HG03135 (cell line): Measurements from ENCODE around the gene CTU1.
"Not testable (repeated sequence)": the region's sequence is repeated elsewhere in the genome, so short reads cannot be mapped to it uniquely, and the experiment has no call there.

ENCODE experiments used
- ATAC-seq: cut with Tn5 transposase; IDR thresholded peaks from one replicate; pipeline ENCODE4 v1.9.1; 2021; ENCODE audit warnings: mild to moderate bottlenecking, moderate library complexity; ENCODE audit not compliant: unreplicated experiment

Gene CTU1

DNA sequence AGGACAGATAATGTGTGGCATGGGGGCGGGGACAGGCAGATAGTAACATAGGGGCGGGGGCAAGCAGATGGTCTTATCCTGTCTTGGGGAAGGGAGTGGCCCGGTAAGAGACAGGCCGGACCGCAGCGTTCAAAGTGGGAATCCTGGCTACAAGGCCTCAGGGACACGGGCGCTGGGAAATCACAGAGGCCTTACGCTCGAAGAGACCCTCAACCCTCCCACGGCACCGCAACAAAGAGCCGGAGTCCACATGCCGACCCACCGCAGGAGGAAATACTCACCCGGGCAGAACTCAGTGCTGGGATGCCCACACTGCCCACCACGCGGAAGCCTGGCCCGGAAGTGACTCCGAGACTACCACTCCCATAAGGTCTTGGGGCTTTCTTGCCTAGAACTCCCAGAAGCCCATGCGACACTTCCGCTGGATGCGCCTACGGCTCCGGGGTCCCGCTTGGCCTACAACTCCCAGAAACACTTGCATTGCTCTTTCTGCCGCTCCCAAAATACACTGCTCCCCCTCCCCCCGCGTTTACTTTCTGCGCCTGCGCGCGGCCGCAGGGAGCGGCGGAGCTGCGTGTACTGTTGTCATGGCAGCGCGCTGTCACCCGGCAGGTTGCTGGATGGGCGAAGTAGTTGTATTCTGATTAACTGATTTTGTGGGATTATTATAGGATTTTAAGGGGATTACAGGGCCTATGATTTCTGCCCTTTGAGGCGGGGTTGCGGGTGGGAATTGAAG lies at the start of gene CTU1:
TSS of gene CTU1 (minus strand) at position 344 of the 739 bp plus-strand sequence. CDS start 3,840 bp downstream, outside the sequence.
- peak; percentile 94 for ATAC-seq

DNA sequence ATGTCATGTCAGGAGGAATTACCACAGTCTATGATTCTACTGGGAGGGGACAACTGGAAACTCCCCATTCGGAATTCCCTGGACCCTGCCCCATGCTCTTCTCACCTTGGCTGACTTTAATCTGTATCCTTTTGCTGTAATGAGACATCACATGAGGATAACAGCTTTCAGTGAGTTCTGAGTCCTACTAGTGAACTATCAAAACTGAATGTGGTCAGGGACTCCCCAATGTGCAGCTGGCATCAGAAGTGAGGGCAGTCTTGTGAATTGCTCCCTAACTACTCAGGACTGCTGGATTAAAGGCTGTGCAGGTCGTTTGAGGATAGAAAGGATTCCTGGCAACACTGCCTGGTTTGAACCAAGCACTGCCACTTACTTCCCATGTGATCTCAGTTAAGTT lies 49.1 kb upstream of the CTU1 start:
- ATAC-seq: no peak

DNA sequence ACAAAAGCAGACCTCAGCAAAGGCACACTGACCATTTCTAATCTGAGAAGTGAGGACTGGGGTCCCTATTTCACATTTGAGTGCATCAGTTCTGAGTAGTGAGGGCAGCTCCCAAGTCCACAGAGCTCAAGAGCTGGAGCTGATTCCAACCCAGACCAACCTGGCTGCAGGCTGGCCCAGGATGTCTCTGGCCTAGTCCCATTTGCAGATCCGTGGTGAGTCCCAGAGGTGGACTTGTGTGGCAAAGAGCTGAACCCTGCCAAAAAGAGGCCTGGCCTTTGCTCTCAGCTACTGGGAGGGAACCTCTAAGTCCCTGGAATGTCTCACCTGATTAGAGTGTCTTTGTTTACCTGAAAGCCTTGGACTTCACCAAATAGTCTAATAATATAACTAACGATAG lies 48.5 kb upstream of the CTU1 start:
- ATAC-seq: no peak

DNA sequence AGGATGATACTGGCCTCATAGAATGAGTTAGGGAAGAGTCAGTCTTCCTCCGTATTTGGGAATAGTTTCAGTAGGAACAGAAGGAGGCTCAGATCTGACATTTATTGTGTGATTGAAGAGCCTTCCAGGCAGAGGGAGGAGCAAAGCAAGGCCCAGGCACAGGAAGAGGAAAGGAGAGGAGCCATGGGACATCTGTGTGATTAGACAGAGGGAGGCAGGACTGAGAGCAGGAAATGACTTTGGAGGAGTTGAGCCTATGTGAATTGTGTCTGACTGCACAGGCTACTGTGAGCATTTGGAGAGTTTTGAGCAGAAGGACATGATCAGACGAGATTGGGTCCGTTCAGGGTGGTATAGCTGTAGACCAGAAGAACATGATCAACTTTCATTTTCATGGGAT lies 42.4 kb upstream of the CTU1 start:
- no peak for ATAC-seq

DNA sequence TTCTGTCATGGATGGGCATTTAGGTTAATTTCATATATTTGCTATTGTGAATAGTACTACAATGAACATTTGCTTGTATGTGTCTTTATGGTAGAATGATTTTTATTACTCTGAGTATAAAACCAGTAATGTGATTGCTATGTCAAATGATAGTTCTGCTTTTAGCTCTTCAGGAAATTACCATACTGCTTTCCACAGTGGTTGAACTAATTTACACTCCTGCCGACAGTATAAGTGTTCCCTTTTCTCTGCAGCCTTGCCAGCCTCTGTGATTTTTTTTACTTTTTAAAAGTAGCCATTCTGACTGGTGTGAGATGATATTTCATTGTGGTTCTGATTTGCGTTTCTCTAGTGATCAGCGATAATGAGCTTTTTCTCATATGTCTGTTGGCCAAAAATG lies 40.4 kb upstream of the CTU1 start:
- no peak for ATAC-seq

DNA sequence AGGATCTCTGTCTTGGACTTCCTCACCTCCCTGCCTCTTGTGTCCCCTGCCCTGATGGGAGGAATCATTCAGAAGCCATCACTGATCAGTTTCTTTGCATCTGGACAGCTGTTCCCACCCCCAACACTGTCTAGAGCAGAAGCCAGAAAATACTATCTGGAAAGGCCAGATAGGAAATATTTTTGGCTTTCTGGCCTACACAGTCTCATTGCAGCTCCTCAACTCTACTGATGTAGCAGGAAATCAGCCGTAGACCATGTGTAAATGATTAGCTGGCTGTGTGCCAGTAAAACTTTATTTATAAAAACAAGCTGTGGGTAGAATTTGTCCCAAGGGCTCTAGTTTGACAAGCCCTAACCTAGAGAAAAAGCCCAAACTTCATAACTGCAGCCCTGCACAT lies 39.5 kb upstream of the CTU1 start:
- no peak for ATAC-seq

DNA sequence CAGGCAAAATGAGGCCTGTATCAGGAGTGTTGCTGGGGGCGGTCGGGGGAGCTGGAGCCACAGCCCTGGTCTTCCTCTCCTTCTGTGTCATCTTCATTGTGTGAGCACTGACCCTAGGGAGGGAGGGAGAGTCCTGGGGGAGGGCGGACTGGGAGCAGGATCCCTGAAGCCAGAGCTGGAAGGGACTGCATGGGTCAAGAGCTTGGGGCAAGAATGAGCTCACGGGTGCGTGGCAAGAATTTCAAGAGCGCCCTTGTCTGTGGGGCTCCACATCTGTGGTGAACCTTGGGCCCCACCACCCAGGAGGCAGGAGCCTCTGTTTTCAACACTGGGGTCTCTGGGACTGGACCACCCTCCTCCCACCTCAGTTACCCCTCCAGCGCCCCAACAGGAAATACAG lies 38.5 kb upstream of the CTU1 start:
- no peak for ATAC-seq

DNA sequence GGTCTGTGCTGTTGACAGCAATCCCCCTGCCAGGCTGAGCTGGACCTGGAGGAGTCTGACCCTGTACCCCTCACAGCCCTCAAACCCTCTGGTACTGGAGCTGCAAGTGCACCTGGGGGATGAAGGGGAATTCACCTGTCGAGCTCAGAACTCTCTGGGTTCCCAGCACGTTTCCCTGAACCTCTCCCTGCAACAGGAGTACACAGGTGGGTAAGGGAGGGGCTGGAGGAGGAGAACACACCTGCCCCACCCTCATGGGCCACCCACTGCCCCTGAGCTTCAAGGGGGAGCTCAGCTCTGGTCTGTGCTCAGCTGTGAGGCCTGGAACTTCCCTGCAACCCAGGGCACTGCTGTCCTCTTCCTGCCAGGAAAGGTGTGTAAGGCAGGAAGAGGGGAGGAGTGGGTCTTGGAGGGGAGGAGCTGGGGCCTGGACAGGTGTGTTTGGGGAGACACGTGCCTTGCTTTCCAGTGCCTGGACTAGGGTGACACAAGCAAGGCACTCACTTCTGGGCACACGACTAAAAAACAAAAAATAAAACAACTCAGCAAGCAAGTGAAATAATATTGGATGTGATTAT lies 37.8 kb upstream of the CTU1 start:
- ATAC-seq: no peak

DNA sequence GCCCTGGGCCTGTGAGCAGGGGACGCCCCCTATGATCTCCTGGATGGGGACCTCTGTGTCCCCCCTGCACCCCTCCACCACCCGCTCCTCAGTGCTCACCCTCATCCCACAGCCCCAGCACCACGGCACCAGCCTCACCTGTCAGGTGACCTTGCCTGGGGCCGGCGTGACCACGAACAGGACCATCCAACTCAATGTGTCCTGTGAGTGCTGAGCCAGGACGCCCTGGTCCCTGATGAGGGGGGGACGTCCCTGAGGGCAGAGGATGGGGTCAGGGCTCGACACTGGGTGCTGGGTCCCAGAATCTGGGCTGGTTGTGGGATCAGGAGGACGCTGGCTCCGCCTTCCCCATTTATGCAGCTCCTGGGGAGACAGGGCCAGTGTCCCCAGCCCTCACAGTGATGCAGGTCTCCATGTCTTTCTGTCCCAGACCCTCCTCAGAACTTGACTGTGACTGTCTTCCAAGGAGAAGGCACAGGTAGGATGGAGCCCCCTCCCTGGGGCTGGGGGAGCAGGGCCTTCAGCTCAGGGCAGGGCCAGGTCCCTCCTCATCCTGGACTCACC lies 36.4 kb upstream of the CTU1 start:
- ATAC-seq: no peak

DNA sequence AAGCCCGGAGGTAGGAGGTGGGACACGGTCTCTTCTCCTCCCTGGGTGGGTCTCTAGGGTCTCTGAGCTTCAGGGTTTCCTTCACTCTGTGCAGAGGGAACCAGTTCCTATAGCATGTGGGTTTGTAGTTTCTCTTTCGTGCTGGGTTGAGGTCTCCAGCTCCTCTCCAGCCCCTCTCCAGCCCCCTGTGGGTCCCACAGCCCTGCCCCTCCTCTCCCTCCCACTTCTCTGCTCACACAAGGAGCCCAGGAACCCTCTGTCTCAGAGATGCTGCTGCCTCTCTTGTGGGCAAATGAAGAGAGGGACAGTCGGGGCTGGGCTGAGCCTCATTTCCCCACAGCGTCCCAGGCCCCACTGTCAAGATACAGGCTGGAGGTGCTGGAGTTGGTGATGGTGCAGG lies 35.3 kb upstream of the CTU1 start:
- ATAC-seq: no peak

DNA sequence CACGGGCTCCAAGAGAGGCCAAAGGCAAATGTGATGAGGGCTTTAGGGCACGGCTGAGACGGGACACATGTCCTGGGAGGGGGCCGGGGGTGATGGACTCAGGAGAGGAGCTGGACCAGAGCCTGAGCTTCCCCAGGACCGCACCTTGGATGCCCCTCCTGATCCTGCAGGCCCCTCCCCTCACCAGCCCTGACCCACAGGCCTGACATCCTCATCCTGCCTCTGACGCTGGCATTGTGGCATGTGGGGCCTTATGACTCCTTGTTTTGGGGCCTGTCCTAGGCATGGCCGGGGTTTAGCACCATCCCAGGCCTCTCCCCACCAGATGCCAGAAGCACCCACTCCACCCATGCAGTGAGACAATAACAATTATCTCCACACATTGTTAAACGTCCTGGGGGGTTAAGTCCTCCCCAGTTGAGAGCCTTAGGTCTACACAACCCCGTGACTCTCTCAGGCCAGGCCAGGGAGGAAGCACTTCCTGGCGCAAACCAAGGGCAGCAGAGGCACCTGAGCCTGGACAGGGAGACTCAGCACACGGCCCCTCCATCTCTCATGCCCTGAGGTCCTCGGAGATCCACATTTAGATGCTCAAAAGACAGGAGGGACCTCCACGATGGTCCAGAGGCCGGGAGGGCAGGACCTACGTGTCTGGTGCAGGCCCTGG lies 34.7 kb upstream of the CTU1 start:
- ATAC-seq: not testable (repeated sequence)

DNA sequence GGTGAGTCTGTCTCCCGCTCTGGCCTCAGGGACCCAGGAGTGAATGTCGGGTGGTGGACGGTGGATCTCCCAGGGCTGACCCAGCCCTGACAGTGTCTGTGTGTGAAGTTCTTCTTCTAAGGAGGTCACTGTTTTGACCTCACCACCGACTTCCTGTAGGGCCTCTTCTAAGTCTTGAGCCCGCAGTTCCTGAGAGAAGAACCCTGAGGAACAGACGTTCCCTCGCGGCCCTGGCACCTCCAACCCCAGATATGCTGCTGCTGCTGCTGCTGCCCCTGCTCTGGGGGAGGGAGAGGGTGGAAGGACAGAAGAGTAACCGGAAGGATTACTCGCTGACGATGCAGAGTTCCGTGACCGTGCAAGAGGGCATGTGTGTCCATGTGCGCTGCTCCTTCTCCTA lies 33.9 kb upstream of the CTU1 start, which contains the start of gene SIGLEC7:
TSS of gene SIGLEC7 (plus strand) at position 183 of the 400 bp plus-strand sequence. CDS start at position 252, 69 bp downstream.
- ATAC-seq: no peak

DNA sequence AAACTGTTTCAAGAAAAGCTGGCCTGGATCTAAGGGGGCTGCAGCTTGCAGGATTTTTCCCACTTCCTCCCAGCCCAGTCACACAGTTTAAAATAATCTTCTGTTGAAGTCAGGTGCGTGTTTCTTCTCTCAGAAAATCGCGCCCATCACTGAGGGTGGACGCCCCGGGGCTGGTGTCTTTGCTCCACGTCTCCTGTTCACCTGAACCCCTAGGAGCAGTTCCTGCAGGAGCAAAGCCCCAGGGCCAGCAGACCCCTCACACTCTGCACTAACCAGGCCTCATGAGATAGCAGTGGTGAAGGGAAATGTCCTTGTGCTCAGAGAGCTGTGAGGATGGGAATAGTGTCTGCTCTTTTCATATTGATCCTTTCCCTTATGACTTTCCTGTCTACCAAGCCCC lies 33.0 kb upstream of the CTU1 start:
- no peak for ATAC-seq

DNA sequence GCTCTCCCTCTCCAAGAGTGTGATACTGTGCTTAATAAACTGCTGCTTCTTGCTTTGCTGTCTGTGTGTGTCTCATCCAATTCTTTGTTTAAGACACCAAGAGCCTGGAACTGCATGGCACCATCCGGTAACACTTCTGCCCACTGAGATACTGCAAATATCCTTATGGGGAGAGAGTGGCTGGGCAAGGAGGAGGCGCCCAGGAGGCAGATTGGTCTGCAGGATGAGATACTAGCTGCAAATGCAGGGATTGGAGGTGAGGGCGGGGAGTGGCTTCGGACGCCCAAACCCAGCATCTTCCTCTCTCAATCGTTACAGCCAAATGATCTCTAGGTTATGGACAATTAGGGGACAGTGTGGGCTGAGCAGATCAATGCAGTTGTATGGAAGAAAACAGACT lies 32.2 kb upstream of the CTU1 start:
- no peak for ATAC-seq

DNA sequence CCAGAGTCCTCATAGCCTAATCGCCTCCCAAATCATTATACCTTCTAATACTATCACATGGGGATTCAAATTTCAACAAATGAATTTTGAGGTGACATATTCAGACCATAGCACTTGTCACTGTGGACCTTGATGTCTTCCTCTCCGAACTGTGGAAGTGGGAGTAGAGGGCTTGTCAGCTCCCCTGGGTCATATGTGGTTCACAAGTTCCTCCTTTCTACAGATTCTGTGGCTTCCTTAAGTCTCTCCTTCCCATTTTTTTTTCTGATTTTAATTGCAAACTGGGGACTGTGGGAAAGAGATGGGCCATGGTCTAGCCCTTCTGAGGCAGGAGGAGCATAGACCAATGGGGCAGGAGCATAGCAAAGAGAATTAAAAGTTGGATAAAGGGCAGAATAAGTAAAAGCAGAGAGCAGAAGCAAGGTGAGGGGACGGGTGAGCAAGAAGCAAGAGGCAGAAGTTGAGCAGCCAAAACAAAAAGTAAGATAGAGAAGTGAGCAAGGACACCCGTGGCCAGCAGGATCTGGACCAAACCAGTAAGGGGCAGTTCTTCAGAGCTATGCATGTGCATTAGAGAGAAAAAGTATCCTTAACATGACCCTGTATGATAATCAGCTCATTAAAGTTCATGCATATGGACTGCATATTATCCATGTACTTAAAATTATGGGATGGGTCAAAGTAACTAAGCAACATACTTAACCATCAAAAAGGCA lies 31.2 kb upstream of the CTU1 start:
- ATAC-seq: no peak

DNA sequence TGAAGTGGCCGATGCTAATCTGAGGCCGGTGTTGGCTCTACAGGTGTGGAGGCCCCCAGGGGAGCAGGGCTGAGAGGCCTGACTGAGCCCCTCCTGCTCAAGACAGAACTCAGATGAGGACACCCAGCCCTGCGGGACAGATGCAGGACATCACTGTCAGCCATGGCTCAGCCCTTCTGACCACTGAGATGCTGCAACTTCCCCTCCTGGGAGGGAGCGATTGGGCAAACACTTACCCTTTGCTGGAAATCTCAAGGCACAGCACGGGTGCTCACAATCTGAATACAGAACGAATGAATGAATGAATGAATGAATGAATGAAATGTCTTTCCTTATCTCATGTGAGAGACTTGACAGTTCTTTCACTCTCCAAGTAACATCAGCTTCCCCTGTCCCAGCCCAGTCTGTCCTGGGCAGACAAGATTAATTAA lies 30.4 kb upstream of the CTU1 start:
- ATAC-seq: no peak

DNA sequence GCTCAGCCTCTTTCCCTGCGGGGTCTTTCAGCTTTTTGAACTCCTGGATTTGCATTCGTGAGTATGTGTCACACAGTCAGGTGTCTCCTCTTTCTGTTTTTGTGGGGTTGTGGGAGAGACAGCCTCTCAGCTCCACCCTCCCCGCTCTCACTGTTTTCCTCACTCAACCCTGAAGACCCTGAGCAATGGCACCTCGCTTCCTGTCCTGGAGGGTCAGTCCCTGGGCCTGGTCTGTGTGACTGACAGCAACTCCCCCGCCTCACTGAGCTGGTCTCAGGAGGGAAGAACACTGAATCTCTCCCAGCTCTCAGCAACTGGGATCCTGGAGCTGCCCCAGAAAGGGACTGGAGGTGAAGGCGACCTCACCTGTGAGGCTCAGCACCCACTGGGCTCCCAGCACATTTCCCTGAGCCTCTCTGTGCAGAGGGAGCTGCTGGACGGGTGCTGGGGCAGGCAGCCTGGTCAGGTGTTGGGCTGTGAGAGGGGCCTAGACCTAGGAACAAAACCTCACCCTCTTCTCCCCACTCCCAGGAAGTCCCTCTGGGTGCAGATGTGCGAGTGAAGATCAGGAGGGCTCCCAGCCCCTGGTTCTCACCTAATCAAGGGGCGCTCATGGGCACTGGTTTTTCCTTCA lies 29.7 kb upstream of the CTU1 start:
- ATAC-seq: no peak

DNA sequence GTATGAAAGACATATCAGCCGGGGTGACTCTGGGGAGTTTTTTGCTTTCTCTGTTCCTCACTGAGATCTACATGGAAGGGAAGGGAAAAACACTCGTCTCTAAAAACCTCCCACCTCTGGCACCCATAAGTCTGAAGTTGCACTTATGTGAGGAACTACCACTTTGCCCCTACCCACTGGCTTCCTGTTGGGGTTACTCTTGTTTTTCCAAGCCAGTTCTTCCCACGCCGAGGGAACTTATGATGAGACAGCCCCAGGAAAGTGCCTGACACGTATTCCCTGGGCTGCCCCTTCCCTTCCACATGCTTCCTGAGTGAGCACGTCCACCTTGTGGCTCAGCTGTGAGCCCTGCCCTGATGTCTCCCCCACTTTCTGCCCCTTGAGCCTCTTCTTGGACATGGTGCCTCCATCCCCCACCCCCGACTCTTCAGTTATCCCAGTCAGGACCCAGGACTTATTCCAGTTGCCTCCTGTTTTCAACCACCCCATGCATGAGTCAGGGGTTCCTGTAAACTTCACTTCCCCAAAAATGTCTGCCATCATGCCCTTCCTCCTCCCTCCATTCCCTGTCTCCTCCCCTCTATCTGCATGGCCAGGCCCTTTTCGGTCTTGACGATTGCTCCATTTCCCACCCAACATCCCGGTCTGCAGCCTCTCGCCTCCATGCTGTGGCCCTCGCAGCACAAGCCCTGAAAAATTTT lies 28.8 kb upstream of the CTU1 start:
- ATAC-seq: no peak

DNA sequence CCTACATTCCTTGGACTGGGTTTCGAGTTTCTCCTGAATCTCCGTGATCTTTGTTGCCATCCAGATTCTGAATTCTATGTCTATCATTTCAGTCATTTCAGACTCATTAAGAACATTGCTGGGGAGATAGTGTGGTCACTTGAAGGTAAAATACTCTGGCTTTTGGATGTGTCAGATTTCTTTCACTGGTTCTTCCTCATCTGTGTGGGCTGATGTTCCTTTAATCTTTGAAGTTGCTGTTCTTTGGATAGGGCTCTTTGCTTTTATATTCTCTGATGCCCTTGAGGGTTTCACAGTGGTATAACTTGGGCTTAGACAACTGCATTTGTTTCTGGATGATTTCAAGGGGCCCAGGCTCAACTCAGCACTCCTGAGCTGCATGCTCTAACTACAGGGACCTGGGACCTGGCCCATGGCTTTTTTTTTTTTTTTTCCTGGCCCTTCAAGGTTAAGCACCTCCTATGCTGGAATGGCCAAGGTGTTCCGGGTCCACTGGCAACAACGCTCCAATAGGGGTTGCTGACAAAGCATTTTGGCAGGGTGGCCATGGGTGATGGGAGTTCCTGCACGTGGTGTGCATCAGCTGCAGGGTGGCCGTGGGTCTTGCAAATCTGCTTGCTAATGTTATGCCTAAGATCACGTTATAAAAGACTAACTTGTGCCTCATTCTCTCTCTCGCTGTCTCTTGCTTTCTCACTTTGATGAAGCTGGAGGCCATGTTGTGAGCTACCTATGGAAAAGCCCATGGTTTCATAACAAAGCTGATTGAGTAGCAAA lies 28.0 kb upstream of the CTU1 start:
- no peak for ATAC-seq
